Stimulated activated CD4-positive, alpha-beta T cell treated with anti-CD3 and anti-CD28 coated beads, TNF-alpha, amount 100 ng/mL, for 4 hours (primary cell): Measurements from ENCODE around the gene ATXN7L3.
A peak's percentile ranks its signal among the peaks of the same experiment; 100 is the strongest.

Experiments used
- DNase-seq, 3 experiments: peaks; one replicate each; pipeline ENCODE4 v3.0.0-alpha.2; 2020; ENCODE audit warnings: low read depth in 3 of 3

ATXN7L3 gene

GRCh38 chr17:44218344-44219107 is 18.8 kb upstream of the ATXN7L3 start:
- peak; percentile 82 to 83 (median 82) for DNase-seq

- DNase-seq: no peak
Observed at GRCh38 chr17:44217738-44218343, 18.2 kb upstream of the ATXN7L3 start.

DNA sequence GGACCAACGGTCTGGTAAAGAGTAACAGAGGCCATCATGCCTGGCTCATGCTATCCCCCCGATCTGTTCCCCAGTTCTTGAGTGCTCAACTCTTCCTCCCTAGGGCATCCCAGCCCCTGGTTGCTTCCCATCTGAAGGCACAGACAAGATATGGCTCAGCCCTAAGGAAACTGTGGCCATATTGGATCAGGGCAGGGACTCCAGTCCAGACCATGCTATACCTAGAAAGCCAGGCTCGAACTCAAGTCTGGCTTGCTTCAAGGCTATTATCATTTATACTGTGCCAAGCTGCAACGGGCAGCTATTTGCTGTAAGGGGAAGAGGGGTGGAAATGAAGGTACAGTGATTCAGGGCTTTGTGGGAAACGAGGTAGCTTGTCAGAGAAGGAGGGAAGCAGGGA is 17.0 kb upstream of the ATXN7L3 start:
- DNase-seq: no peak

DNA sequence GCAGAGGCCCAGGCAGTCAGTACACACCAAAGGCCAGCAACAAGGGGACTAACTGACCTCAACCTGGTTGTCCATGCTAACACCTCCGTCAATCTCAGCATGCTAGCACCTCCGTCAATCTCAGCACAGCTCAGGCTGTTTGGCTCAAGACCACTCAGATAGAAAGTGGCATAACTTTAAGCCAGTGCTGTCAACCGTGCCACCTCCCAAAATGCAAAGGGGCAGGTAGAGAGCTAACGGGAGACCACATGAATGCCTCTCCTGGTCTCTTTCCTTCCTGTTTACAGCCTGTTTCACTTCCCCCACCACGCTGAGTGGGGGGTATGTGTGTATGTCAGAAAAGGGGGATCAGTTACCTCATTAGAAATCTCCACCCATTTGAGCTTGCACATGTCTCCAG is 16.5 kb upstream of the ATXN7L3 start:
- DNase-seq: no peak

- no peak for DNase-seq
Observed at GRCh38 chr17:44214896-44215295, 15.2 kb upstream of the ATXN7L3 start.

DNA sequence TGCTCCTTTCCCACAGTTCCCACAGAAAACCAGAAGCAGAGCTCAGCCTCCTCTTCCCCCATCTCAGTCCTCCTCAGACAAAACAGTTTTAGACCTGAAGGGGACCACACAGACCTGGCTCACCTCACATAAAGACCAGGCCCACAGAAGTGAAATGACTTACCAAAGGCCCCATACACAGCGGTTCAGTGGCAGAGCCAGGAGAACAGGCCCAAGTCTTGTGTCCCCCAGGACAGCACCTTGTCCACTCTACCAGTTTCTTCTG is 14.5 kb upstream of the ATXN7L3 start:
- DNase-seq: no peak

GRCh38 chr17:44213403-44214229 is 13.9 kb upstream of the ATXN7L3 start:
- no peak for DNase-seq

- no peak for DNase-seq
Observed at GRCh38 chr17:44212507-44213402, 13.1 kb upstream of the ATXN7L3 start.

GRCh38 chr17:44211281-44212265 is 11.9 kb upstream of the ATXN7L3 start:
- no peak for DNase-seq

- DNase-seq: peak; percentile 79 to 86 (median 85)
Observed at GRCh38 chr17:44210342-44211192, 10.9 kb upstream of the ATXN7L3 start.

DNA sequence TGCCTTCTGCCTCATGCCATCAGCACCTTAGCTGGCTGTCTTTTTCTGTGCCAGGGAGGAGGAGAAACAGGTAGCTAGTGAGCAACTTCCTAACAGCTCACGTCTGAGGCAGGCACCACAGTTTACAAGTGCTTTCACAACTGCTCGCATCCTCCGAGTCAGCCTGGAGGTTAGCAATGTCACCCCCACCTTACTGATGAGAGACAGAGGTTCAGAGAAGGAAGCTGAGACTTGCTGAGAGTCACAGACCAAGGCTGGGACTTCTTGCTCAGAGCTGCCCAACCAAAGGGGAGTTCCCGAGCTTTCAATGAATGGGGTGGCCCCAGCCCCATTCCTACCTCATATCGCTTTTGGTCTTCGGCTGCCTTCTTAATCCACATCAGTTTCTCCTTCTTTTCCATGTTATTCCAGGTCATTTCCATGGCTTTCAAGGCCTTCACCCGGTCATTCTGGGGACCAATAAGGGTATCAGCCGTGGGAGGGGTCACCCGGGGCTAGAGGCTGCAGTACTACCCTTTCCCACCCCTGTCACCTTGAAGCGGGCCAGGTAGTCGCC is 10.2 kb upstream of the ATXN7L3 start:
- DNase-seq: no peak

DNA sequence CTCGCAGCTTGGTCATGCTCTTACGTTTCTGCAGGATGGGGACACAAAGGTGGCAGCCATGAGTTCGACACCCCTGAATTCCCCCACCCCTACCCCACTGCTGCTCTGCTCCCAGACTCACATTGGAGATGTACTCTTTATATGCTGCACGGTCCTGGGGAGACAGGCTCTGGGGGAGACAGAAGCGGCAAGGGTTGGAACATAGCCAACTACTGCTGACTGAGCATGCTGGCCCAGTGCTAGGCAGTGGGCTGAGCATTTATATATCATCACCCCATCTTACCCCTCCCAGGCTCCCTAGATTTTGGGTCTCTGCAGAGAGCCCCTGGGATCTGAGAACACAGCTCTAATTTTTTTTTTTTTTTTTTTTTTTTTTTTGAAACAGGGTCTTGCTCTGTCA is 8.1 kb upstream of the ATXN7L3 start:
- no peak for DNase-seq

- no peak for DNase-seq
Observed at GRCh38 chr17:44207319-44207718, 7.6 kb upstream of the ATXN7L3 start.

- DNase-seq: no peak
Observed at GRCh38 chr17:44206825-44207155, 7.1 kb upstream of the ATXN7L3 start.

- DNase-seq: no peak
Observed at GRCh38 chr17:44205962-44206824, 6.5 kb upstream of the ATXN7L3 start.

DNA sequence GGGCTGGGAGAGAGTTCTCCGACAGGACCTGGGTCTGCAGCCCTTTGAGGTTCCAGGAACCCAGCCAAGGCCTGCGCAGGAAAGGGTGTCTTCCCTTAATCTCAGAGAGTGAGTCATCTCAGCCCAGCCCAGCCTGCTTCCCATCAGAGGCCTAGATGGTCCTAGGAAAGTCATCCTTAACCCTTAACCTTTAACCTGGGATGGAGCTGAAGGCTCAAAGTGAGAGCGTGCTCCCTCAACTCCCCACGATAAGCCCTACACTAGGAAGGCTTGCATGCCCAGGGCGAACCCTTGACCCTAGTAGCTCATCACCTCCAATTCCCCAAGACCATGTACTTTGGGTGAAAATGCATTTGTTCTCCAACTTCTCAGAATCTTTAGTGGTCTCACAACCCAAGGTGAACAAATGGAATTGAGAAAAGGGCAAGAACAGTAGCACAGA is 4.8 kb upstream of the ATXN7L3 start:
- DNase-seq: no peak

DNA sequence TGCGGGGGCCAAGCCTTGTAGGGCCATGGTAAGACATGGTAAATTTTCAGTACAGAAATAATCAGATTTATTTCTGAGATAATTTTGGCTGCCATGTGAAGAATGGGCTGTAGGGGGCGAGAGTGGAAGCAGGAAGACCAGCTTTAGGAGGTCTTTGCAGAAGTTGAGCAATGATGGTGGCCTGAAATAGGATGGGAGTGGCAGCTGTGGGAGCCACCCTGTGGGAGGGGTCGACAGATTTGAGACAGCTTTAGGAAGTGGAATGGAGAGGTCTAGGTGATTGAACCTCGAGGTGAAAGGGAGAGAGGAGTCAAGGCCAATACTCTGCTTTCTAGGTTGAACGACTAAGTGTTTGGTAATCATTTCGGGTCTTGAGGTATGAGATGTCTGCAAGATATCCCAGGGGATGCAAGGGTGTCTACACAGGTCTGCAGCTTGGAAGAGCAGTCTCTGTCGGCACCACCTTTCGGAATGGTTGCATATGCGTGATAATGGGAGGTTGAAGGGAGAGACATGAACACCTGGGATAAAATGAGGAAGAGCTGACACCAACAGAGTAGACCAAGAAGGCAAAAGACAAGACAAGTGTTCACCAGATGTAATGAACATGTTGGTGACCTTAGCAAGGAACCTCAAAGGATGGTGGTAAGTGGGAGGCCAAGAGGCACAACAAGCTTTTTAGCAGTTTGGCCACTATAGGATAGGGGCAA is 4.2 kb upstream of the ATXN7L3 start:
- no peak for DNase-seq

GRCh38 chr17:44202756-44203155 is 3.1 kb upstream of the ATXN7L3 start:
- no peak for DNase-seq
